Measurements from ENCODE around the gene GPC3. TPM values are rescaled to one million over a fixed set of nuclear protein-coding genes. Genes with fewer than 3 reads are reported as not detected.

Gene GPC3
- total and polyA plus RNA-seq, 2 of the 4 experiments (the other 2 are of a cell fraction): not detected

GRCh38 chrX:133604801-133605200 is 380.6 kb downstream of the GPC3 start:
- no peak overlapping the region for H2BK15ac ChIP-seq (ENCODE audit: low read depth, low read length)
- H4K91ac ChIP-seq (ENCODE audit: insufficient read depth, low read depth, low read length): no peak overlapping the region
- in situ Hi-C loops (cut with MboI; ENCODE audit: low sequenced_read_pairs) (no loop called here), intact Hi-C loops (cut with micrococcal nuclease) (no loop called here), dilution Hi-C loops (cut with HindIII; ENCODE audit: low sequenced_read_pairs, unreplicated experiment) (no loop called here)
- H4K5ac ChIP-seq (ENCODE audit: low read depth, low read length): no peak overlapping the region
- no peak overlapping the region for H2AK5ac ChIP-seq (ENCODE audit: low read depth, low read length)
- no peaks in the 10 kb centered on the region for H3K4me1 ChIP-seq (ENCODE audit: control insufficient read depth, insufficient read depth, low read length)
- no peak overlapping the region for H3K14ac ChIP-seq (replicated peaks; ENCODE audit: low read depth, low read length)
- no peak overlapping the region for H3K23ac ChIP-seq (ENCODE audit: low read depth, low read length)
- ATAC-seq (ENCODE audit: low read depth) (no peak), DNase-seq (no peak)
- no peak overlapping the region for H2BK120ac ChIP-seq (ENCODE audit: low read depth, low read length)
- CTCF ChIA-PET: no interaction called here
- H3K4ac ChIP-seq (ENCODE audit: low read depth, low read length): no peak overlapping the region
- no peak overlapping the region for H3K9ac ChIP-seq (ENCODE audit: low read depth, low read length)
- no peaks in the 10 kb centered on the region for H3K36me3 ChIP-seq (ENCODE audit: control insufficient read depth, insufficient read depth, low read length)
- no peaks in the 10 kb centered on the region for H3K79me1 ChIP-seq (ENCODE audit: low read depth in 1 of 2, low read length in 2 of 2)
- no peaks in the 10 kb centered on the region for H4K20me1 ChIP-seq (ENCODE audit: insufficient read depth, low read length)
- H3K4me3 ChIP-seq (ENCODE audit: insufficient read depth, low read depth, low read length): no peak overlapping the region
- no TSS peak for BruUV-seq (replicated peaks)
- H3K9me3 ChIP-seq (ENCODE audit: control insufficient read depth, insufficient read depth, low read length): no peaks in the 10 kb centered on the region
- H3K27ac ChIP-seq (ENCODE audit: insufficient read depth, low read length): no peak overlapping the region
- H2BK5ac ChIP-seq (ENCODE audit: low read depth, low read length, poor library complexity, severe bottlenecking): no peak overlapping the region
- H2AFZ ChIP-seq (replicated peaks; ENCODE audit: low read length, poor library complexity): no peak overlapping the region
- TF ChIP-seq CEBPB (IDR thresholded peaks at IDR 0.05; ENCODE audit: low read depth, low read length) (no peak), BHLHE40 (IDR thresholded peaks at IDR 0.05; ENCODE audit: low read depth, low read length) (no peak), USF2 (IDR thresholded peaks at IDR 0.05; ENCODE audit: low read depth, low read length) (no peak)
- no peak overlapping the region for H2BK20ac ChIP-seq (ENCODE audit: low read depth, low read length)
- no peaks in the 10 kb centered on the region; the same call in none of the 2 replicates for H3K27me3 ChIP-seq (ENCODE audit: control insufficient read depth, insufficient read depth, low read length)
- no peak overlapping the region for H3K4me2 ChIP-seq (ENCODE audit: low read depth, low read length)
- no peak overlapping the region for H2AK9ac ChIP-seq (replicated peaks; ENCODE audit: low read depth, low read length, poor library complexity)
- no peak overlapping the region for H3K18ac ChIP-seq (ENCODE audit: low read depth, low read length)
- H3K9me1 ChIP-seq (ENCODE audit: insufficient read depth, low read length): no peaks in the 10 kb centered on the region
- whole genome bisulfite sequencing, 2 experiments (ENCODE audit: extremely low coverage in 2 of 2, insufficient read length in 1 of 2): no CpG with 5 or more reads among the region's 7 CpGs
- POLR2A ChIA-PET (ENCODE audit: unreplicated experiment): no interaction called here
- no peak overlapping the region for H4K8ac ChIP-seq (ENCODE audit: low read depth in 2 of 2, low read length in 2 of 2)
- H3K56ac ChIP-seq (ENCODE audit: extremely low read depth, insufficient read depth, low read length): no peak overlapping the region

Data from IMR-90 (cell line).